Astrocyte of the spinal cord (primary cell): ENCODE measurements around the gene WWOX.

Experiments
- DNase-seq: peaks from one replicate; pipeline ENCODE4 v3.0.0; 2011; ENCODE audit warnings: low read depth, low spot score
- H3K4me3 ChIP-seq: 2 replicates; pipeline ENCODE4 v1.5.1; 2011; ENCODE audit warnings: low read depth, mild to moderate bottlenecking, low read length, moderate library complexity
- in situ Hi-C: cut with HindIII; loops from 2 replicates; pipeline ENCODE4 v1.10.0; 2017; ENCODE audit warnings: low sequenced_read_pairs
- TF ChIP-seq, protein P1 (sequence below): IDR thresholded peaks from 2 replicates; pipeline ENCODE4 v1.5.1; 2012; ENCODE audit warnings: low read depth, mild to moderate bottlenecking, low read length, inconsistent platforms

Gene WWOX

GRCh38 chr16:78425891-78426510 is 326.5 kb downstream of the WWOX start:
- in situ Hi-C loops = no loop called here
- no peak overlapping the region for H3K4me3 ChIP-seq
- no peak for DNase-seq
- TF ChIP-seq, protein P1, sequence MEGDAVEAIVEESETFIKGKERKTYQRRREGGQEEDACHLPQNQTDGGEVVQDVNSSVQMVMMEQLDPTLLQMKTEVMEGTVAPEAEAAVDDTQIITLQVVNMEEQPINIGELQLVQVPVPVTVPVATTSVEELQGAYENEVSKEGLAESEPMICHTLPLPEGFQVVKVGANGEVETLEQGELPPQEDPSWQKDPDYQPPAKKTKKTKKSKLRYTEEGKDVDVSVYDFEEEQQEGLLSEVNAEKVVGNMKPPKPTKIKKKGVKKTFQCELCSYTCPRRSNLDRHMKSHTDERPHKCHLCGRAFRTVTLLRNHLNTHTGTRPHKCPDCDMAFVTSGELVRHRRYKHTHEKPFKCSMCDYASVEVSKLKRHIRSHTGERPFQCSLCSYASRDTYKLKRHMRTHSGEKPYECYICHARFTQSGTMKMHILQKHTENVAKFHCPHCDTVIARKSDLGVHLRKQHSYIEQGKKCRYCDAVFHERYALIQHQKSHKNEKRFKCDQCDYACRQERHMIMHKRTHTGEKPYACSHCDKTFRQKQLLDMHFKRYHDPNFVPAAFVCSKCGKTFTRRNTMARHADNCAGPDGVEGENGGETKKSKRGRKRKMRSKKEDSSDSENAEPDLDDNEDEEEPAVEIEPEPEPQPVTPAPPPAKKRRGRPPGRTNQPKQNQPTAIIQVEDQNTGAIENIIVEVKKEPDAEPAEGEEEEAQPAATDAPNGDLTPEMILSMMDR = no peak

DNA sequence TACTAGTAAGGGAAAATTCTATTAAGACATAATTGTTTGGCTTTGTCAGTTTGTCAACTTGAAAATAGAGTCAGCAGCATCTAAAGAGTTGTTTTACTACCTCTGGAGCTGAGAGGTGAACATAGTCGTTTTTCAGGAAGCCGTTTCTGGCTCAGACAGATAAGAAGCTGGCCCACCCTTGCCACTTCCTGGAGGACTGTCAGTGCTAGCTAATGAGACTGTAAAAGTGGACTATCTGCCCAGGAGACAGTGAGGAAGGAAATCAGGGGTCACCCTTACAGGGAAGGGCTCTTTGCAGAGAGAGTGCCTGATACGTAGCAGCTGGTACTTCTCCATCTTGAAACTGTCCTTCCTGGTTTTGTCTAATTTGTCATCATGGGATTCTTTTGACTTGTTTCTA is 328.7 kb downstream of the WWOX start:
- in situ Hi-C loops = no loop called here
- DNase-seq = no peak
- no peak overlapping the region for H3K4me3 ChIP-seq
- TF ChIP-seq, protein P1 = no peak

- in situ Hi-C loops = no loop called here
- TF ChIP-seq, protein P1 = no peak
Observed at GRCh38 chr16:78430281-78430680, 330.8 kb downstream of the WWOX start.

DNA sequence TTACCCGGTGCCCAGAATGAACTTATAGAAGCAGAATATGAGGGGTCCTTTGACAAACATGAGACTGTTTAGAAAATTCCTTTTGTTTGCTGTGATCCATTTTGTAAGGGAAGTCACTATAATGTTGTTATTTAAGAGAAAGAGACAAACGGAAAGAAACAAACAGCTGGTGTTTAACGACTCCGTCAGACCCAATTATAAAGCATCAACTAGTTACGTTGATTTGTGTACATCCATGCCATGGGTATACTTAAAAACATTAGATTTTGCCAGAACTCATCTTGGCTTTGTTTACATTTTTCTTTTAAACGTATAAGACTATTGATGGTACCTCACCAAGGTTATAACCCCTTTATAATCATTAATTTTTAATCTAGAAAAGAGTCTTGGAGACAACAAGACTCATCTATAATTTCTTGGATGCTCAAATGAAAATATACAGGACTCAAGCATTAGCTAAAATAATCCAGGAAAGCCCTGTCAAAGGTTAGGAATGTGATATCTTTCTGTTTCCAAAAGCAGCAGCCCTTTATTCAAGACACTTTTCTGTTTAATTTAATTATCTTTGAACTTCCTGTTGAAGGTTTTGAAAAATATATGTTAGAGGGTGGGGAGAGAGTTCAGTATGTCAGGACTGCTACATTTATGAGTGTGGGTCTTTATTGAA is 331.7 kb downstream of the WWOX start:
- no peak overlapping the region for H3K4me3 ChIP-seq
- in situ Hi-C loops = no loop called here
- TF ChIP-seq, protein P1 = no peak
- no peak for DNase-seq

More at GRCh38 chr16:78430281-78430680, 330.8 kb downstream of the WWOX start:
- no peak for DNase-seq
- no peak overlapping the region for H3K4me3 ChIP-seq

DNA sequence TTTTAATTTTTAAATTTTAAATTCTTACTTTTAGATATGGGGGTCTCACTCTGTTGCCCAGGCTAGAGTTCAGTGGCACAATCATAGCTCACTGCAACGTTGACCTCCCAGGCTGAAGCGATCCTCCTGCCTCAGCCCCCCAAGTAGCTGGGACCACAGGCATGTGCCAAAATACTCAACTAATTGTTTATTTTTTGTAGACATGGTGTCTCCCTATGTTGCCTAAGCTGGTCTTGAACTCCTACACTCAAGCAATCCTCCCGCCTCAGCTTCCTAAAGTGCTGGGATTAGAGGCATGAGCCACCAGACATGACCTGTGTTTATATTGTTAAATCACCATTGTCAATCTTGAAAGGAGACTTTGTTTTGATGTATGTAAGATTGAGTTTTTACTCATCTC is 332.2 kb downstream of the WWOX start:
- in situ Hi-C loops = no loop called here
- TF ChIP-seq, protein P1 = no peak
- H3K4me3 ChIP-seq = no peak overlapping the region
- DNase-seq = no peak

DNA sequence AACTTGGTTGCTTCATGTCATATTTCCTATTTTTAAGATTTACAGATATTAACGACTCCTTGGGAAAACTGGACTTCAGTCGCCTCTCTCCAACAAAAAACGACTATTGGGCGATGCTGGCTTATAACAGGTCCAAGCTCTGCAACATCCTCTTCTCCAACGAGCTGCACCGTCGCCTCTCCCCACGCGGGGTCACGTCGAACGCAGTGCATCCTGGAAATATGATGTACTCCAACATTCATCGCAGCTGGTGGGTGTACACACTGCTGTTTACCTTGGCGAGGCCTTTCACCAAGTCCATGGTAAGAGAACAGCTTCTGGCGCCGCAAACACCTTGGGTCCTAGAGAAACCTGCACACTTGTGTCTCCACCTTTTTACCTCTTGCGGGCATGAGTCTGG is 333.0 kb downstream of the WWOX start:
- no peak overlapping the region for H3K4me3 ChIP-seq
- TF ChIP-seq, protein P1 = no peak
- DNase-seq = no peak
- in situ Hi-C loops = no loop called here
